ENCODE measurements around the gene SIRT1. TPM values are rescaled to one million over a fixed set of nuclear protein-coding genes. Genes with fewer than 3 reads are reported as not detected.

The SIRT1 gene
- total RNA-seq, 1 donor from 2014 or later, result 11.8 TPM

GRCh38 chr10:67853512-67853911 lies 30.9 kb upstream of the SIRT1 start:
- H3K4me3 ChIP-seq (ENCODE audit: insufficient read depth, low read depth, low read length), result no peak overlapping the region
- H3K9me3 ChIP-seq (ENCODE audit: insufficient read depth, low read depth, low read length), result no peaks in the 10 kb centered on the region
- no peaks in the 10 kb centered on the region for H4K20me1 ChIP-seq (ENCODE audit: insufficient read depth, low read length)
- TF ChIP-seq CTCF (IDR thresholded peaks at IDR 0.05; ENCODE audit: insufficient read depth, low read depth, low read length), result no peak
- no peak for TF ChIP-seq EZH2 (IDR thresholded peaks at IDR 0.05; ENCODE audit: insufficient read depth, low read length)
- H2AFZ ChIP-seq (ENCODE audit: low read depth, low read length), result no peak overlapping the region
- H3K79me2 ChIP-seq (ENCODE audit: insufficient read depth, low read length), result no peaks in the 10 kb centered on the region
- H3K4me1 ChIP-seq (ENCODE audit: insufficient read depth, low read length), result no peaks in the 10 kb centered on the region
- Mint-ChIP-seq H3K4me1 (ENCODE audit: low read depth, unreplicated experiment) (peaks cover 2% of the 10 kb centered on the region), H3K4me3 (ENCODE audit: unreplicated experiment) (no peak overlapping the region), H3K9me3 (ENCODE audit: unreplicated experiment) (no peaks in the 10 kb centered on the region), H3K27ac (ENCODE audit: unreplicated experiment) (no peak overlapping the region), H3K27me3 (ENCODE audit: low read depth, unreplicated experiment) (no peaks in the 10 kb centered on the region), H3K36me3 (ENCODE audit: low read depth, unreplicated experiment) (no peaks in the 10 kb centered on the region)
- H3K9ac ChIP-seq (ENCODE audit: low read length), result no peak overlapping the region
- no peaks in the 10 kb centered on the region for H3K27me3 ChIP-seq (ENCODE audit: insufficient read depth, low read length)
- DNase-seq (ENCODE audit: low read depth) (no peak), FAIRE-seq (no peak)
- no peak overlapping the region for H3K27ac ChIP-seq (ENCODE audit: low read depth, low read length)
- no peak overlapping the region for H3K4me2 ChIP-seq (ENCODE audit: low read length)
- no peaks in the 10 kb centered on the region for H3K36me3 ChIP-seq (ENCODE audit: insufficient read depth, low read length)

GRCh38 chr10:67858971-67859370 lies 25.5 kb upstream of the SIRT1 start:
- H2AFZ ChIP-seq (ENCODE audit: low read depth, low read length), result no peak overlapping the region
- H3K4me3 ChIP-seq (ENCODE audit: insufficient read depth, low read depth, low read length), result no peak overlapping the region
- no peaks in the 10 kb centered on the region for H4K20me1 ChIP-seq (ENCODE audit: insufficient read depth, low read length)
- H3K4me2 ChIP-seq (ENCODE audit: low read length), result no peak overlapping the region
- H3K9me3 Mint-ChIP-seq (ENCODE audit: unreplicated experiment), result no peaks in the 10 kb centered on the region
- no peaks in the 10 kb centered on the region for H3K36me3 ChIP-seq (ENCODE audit: insufficient read depth, low read length)
- H3K4me1 ChIP-seq (ENCODE audit: insufficient read depth, low read length), result no peaks in the 10 kb centered on the region
- no peaks in the 10 kb centered on the region for H3K36me3 Mint-ChIP-seq (ENCODE audit: low read depth, unreplicated experiment)
- no peaks in the 10 kb centered on the region for H3K27me3 ChIP-seq (ENCODE audit: insufficient read depth, low read length)
- peaks cover 2% of the 10 kb centered on the region for H3K27me3 Mint-ChIP-seq (ENCODE audit: low read depth, unreplicated experiment)
- H3K4me1 Mint-ChIP-seq (ENCODE audit: low read depth, unreplicated experiment), result peaks cover 8% of the 10 kb centered on the region
- DNase-seq (ENCODE audit: low read depth), result no peak
- FAIRE-seq, result no peak
- no peak overlapping the region for H3K4me3 Mint-ChIP-seq (ENCODE audit: unreplicated experiment)
- no peaks in the 10 kb centered on the region for H3K9me3 ChIP-seq (ENCODE audit: insufficient read depth, low read depth, low read length)
- H3K79me2 ChIP-seq (ENCODE audit: insufficient read depth, low read length), result no peaks in the 10 kb centered on the region
- H3K9ac ChIP-seq (ENCODE audit: low read length), result no peak overlapping the region
- no peak overlapping the region for H3K27ac ChIP-seq (ENCODE audit: low read depth, low read length)
- H3K27ac Mint-ChIP-seq (ENCODE audit: unreplicated experiment), result no peak overlapping the region
- TF ChIP-seq EZH2 (IDR thresholded peaks at IDR 0.05; ENCODE audit: insufficient read depth, low read length) (no peak), CTCF (IDR thresholded peaks at IDR 0.05; ENCODE audit: insufficient read depth, low read depth, low read length) (no peak)

- Histone ChIP-seq H4K20me1 (ENCODE audit: insufficient read depth, low read length) (no peaks in the 10 kb centered on the region), H3K4me1 (ENCODE audit: insufficient read depth, low read length) (no peaks in the 10 kb centered on the region), H3K27ac (ENCODE audit: low read depth, low read length) (no peak overlapping the region), H3K9ac (ENCODE audit: low read length) (no peak overlapping the region), H2AFZ (ENCODE audit: low read depth, low read length) (no peak overlapping the region), H3K9me3 (ENCODE audit: insufficient read depth, low read depth, low read length) (no peaks in the 10 kb centered on the region), H3K4me3 (ENCODE audit: insufficient read depth, low read depth, low read length) (no peak overlapping the region), H3K36me3 (ENCODE audit: insufficient read depth, low read length) (no peaks in the 10 kb centered on the region), H3K79me2 (ENCODE audit: insufficient read depth, low read length) (no peaks in the 10 kb centered on the region), H3K4me2 (ENCODE audit: low read length) (no peak overlapping the region), H3K27me3 (ENCODE audit: insufficient read depth, low read length) (no peaks in the 10 kb centered on the region)
- Mint-ChIP-seq H3K9me3 (ENCODE audit: unreplicated experiment) (no peaks in the 10 kb centered on the region), H3K4me3 (ENCODE audit: unreplicated experiment) (no peak overlapping the region), H3K36me3 (ENCODE audit: low read depth, unreplicated experiment) (no peaks in the 10 kb centered on the region), H3K27ac (ENCODE audit: unreplicated experiment) (no peak overlapping the region), H3K27me3 (ENCODE audit: low read depth, unreplicated experiment) (peaks cover 2% of the 10 kb centered on the region), H3K4me1 (ENCODE audit: low read depth, unreplicated experiment) (peaks cover 8% of the 10 kb centered on the region)
- no peak for DNase-seq (ENCODE audit: low read depth)
- no peak for FAIRE-seq
- TF ChIP-seq CTCF (IDR thresholded peaks at IDR 0.05; ENCODE audit: insufficient read depth, low read depth, low read length), result no peak
- TF ChIP-seq EZH2 (IDR thresholded peaks at IDR 0.05; ENCODE audit: insufficient read depth, low read length), result no peak
Observed at GRCh38 chr10:67861750-67862432, 22.6 kb upstream of the SIRT1 start.

Data from astrocyte (in vitro differentiated cells and primary cell).